Hair follicular keratinocyte (primary cell): ENCODE data around the gene SLC45A2. TPM values are rescaled to one million over a fixed set of nuclear protein-coding genes. Genes with fewer than 3 reads are reported as not detected.

Experiments used
- total RNA-seq: library from RNA; depleted of rRNA; stranded (reverse); fragments of >200 nt; gene quantifications from 2 replicates; pipeline ENCODE4 v1.2.3, GENCODE V29; 2015

SLC45A2 gene
- total RNA-seq = not detected in 2 replicates

GRCh38 chr5:33984671-33985124, at the start of gene SLC45A2:
TSS of gene SLC45A2 (minus strand) at chr5:33984693. CDS start at chr5:33984583, 110 bp downstream.

GRCh38 chr5:34007621-34008600, 23.4 kb upstream of the SLC45A2 start, which contains the start of gene AMACR:
TSS of gene AMACR (minus strand) at chr5:34008050. CDS start at chr5:34008019, 31 bp downstream.

GRCh38 chr5:33936381-33937016, 48.0 kb downstream of the SLC45A2 start, which contains the start of gene RXFP3:
TSS of gene RXFP3 (plus strand) at chr5:33936386. CDS start at chr5:33936741, 355 bp downstream.

Other genes starting within 250 kb of the SLC45A2 start
- gene ADAMTS12, start 92.7 kb downstream of the SLC45A2 start, total RNA-seq = 0.16 and 0.84 TPM in 2 replicates
- not detected in 2 replicates for gene RXFP3, start 48.3 kb downstream of the SLC45A2 start, total RNA-seq
- gene AMACR, start 23.4 kb upstream of the SLC45A2 start, total RNA-seq = 10.2 and 14.5 TPM in 2 replicates
- 0.16 TPM in 1 of 2 replicates, not detected in the other for gene C1QTNF3, start 58.5 kb upstream of the SLC45A2 start, total RNA-seq